Fibroblast of skin of left quadriceps (primary cell): ENCODE results near the gene ACOXL.

Experiments used
- DNase-seq, 2 experiments: peaks; one replicate each; pipeline ENCODE4 v3.0.0-alpha.2; 2013; ENCODE audit warnings: low read depth in 2 of 2

The ACOXL gene

DNA sequence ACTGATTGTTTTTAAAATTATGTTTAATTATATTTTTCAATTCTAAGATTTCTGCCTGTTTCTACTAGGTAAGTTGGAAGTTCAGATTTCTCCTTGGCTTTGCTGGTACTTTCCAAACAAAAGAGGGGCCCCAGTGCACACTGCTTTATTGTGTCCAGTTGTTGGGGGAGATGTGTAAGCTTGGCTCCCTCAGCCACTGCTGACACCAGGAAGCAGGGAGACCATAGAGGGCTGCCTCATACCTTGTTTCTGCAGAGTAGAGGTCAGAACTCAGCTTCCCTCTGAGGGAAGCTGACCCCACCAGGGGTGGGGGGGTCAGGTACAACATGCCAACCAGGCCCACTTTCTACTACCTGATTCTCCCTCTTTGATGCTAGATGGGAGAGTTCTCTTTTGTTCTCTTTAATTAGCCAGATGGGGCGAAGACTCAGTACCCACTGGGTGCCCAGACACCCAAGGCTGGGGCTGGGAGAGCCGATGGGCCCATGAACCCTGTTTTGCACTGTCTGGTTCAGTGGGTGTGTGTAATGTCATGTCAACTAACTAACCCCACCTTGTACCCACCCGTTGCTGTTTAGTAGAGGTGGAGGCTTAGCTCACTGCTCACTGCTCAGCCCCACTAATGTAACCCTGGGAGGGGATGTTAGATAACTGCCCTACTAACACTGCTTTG lies 403.0 kb downstream of the ACOXL start:
- DNase-seq, result no peak

DNA sequence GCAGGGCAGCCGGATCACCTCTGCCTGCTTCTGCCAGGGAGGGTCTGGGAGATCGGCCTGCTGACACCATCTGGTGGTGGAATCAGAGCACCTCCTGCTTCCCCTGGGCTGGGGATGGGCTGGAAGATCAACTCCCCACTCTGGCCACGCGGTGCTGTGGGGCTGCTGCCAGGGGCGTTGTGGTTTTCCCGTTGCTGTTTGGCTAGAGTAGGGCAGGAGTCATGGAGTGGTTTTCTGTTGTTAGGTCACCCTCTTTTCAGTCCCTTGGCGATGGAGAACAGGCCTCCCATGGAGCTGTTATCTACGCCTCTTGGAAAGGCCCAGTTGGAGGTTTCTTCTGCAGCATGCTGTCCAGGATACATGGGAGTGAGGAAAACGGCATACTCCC lies 403.5 kb downstream of the ACOXL start:
- no peak for DNase-seq

DNA sequence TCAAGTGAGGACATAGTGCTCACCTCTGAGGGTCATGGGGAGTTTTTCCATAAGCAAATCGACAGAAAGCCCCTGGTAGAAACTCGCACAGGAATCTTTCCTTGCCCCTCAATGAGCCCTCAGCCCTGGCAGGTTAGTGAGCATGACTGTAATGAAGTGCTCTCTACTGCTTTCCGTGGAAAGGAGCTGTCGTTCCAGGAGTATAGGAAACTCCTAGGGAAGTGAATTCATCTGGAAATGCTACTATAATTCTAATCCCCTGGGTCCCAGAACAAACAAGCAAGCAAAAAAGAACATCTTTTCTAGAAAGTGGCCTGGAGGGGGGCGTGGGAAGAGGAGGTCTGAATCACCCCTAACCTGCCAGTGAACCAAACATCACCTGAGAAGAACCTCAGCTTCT lies 406.5 kb downstream of the ACOXL start:
- DNase-seq, result no peak

DNA sequence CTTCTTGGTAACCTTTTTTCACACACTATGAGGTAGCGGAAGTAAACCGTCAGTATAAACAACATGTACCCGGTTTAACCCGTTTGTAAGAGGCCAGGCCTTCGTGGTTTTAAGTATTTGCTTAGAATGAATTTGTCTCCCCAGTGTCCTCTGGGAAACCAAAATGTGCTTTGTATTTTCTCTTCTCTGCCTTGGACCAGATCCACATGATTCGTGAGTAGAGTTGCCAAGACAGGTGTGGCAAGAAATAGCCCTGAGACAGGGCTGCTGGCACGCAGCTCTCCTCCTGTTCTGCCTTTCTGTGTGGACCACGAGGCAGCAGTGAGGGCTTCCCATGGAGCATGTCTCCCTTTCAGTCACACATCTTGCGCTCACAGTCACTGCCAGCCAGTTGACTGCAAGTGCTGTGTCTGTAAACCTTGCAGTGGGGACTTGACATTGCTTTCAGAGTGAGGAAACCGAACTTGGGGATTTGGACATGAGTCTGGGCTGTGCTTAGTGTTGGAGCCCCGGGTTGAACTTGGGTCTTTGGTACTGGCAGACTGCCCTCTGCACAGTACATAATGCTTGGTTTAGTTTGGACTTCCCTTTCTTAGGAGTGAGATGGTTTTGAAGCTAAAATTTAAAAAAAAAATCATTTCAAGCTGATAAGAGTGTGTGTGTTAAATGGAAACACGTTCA lies 407.4 kb downstream of the ACOXL start:
- no peak for DNase-seq

DNA sequence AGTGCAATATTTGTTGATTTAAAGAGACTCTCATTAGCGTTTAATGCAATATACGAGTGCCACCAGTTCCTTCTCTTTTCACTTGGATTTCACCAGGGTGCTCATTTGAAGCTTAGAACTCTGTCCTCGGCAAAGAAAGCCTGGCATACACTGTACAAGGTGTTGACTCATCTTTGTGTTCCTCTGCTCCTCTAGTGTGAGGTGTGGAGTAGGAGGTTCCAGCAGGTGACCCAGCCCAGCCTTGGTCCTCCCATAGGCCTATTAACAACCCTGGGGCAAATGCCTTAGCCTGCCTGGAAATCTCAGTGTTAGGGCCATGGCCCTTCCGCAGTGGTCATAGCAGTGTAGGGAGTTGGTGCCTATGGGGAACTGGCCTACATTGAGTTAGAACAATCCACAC lies 408.4 kb downstream of the ACOXL start:
- no peak for DNase-seq

DNA sequence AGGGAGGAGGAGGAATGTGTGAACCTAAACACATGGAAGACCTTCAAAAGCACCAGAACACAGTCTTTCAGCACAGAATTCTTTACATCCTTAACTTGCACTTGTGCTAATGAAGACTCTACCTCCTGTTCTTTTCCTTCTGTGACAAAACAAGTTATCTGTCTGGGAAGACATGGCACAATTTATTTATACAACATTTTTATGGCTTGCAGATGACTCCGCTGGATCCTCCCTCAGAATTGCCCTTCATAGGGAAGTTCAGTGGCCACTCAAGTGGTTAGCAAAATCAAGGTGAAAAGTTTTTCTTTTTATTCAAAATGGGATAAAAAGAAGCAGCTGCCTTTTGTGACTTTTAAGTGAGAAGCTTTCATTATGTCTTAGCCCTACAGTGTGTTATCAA lies 409.7 kb downstream of the ACOXL start:
- no peak for DNase-seq

DNA sequence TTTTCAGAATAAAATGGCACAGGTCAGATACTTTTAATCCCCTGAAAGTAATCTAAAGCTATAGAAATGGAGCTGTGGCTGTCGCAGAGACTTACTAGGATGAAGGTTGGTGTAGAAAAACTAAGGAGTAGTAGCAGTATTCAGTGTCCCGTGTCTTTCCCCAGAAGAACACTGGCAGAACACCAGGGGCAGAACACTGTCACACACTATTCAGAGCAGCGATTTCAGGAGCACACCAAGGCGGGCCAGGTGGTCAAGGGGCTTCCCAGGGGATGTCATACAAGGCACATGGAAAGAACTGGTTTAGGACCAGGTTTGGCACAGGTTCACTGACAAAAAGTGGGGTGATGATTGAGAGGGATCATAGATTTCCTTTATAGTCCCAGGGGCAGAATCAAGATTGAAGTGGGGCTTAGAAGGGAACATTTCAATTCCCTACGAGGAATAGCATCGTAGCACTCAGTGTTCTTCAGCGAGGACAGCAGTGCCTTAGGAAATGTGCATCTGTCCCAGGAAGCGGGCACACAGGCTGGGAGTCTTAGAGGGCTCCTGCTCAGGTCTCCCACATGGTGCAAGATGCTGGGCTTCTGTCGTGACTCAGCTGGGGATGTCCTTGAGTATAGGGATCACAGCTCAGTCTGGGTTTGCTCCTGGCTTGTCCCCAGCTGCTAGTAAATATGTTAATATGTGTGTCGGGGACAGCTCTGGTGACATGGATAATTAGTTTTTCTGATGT lies 410.9 kb downstream of the ACOXL start:
- no peak for DNase-seq

DNA sequence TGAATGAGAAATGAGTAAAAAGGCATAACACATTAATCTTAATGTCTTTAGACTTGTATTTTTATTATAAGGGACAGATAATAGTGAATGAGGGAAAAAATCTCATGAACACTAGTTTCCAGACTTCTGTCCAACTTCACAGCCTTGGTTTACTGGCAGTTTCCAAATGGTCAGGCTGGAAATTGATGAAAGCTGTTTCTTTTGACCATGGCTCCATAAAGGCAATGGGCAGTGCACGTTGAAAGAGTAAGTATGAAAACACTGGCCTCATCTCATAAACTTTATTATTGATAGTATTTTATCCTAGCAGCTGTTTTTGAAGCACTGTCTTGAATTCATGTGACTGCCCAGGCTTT lies 411.4 kb downstream of the ACOXL start:
- DNase-seq, result no peak

DNA sequence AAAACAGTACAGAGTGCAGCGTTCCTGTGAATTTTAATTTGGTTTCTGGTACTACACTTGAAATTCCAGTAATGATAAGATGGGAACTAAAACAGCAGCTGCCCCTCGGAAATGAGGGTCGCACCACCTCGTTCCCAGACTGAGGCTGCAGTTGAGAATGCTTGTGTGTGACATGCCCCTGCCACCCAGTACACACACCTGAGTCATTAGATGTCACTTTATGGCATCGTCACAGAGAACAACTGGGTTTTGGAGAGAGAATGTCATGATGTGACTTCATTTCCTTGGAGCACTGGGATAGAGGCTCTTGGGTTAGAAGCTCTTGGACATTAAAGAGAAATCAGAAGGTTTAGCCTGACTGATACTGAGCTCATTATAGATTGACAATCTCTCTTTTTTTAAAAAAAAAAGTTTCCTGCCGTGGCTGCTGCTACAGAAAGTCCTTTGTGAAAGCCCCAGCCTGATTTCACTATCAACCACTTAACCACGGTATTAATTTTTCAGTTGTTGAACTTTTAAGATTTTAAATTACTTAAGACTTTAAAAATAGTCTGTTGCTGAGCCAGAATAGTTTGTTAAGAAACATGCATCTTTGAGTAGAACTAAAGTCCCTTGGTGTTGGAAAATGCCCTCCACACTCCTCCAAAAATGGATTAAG lies 412.9 kb downstream of the ACOXL start:
- no peak for DNase-seq

DNA sequence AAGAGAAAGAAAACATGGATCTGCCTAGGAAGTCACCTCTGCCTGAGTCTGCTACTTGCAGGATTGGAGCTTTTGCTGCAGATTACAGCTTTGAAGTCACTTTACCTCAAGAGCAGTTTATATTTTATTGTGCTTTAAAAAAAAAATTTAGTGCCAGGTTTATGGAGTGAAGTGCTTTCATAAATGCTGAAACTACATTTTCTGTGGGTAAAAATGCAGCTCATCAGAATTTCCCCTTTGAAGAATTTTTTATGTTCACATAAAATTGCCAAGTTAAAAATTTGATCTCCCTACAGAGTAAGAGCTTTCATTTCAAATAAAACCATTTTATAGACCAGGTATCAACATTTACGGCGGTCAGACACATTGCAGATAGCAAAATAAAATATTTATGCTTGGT lies 413.6 kb downstream of the ACOXL start:
- no peak for DNase-seq

DNA sequence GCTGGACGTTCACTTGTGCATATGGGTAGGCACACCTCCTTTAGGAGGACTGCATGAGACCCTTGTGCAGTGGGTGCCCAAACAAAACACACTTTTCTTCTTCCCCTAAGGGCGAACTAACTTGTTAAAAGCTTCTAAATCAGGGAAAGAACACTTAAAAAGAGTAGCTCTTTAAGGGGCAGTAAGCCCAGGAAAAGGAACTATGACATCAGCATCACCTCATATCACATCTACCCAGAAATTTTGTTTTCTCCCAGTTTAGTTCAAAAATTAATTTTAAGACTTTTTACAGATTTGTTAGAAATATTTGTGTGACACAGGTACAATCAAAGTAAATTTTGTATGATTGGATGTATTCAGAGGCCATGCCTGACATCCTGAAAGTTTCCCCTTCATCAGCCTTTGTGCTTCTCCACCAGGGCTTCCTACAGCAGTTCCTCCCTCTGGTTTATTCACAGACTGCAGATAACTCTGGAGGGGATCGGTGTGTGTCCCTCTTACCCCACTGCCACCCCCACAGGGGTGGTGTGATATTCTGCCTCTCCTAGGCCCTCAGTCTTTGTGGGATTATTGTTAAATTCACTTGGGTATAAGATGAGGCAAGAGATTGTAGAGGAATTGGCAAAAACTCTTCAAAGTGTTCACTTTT lies 416.0 kb downstream of the ACOXL start:
- DNase-seq, result no peak

DNA sequence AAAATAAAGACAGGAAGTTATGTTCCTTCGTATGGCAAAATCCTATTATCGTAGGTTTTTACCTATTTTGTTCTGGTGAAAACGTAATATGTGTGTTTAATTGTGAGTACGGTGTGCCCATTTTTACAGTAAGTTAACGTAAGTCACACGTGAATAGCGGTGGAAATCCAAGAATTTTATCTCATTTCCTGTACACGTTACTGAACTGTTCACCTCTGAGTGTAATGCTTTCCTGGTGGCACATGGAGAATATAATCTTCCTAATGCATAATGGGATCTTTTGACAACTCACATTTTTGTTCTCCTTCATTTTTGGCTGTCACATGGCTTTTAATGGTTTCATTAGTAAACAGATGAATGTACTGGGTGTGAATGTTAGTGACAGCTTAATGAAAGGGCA lies 416.6 kb downstream of the ACOXL start:
- DNase-seq, result no peak

DNA sequence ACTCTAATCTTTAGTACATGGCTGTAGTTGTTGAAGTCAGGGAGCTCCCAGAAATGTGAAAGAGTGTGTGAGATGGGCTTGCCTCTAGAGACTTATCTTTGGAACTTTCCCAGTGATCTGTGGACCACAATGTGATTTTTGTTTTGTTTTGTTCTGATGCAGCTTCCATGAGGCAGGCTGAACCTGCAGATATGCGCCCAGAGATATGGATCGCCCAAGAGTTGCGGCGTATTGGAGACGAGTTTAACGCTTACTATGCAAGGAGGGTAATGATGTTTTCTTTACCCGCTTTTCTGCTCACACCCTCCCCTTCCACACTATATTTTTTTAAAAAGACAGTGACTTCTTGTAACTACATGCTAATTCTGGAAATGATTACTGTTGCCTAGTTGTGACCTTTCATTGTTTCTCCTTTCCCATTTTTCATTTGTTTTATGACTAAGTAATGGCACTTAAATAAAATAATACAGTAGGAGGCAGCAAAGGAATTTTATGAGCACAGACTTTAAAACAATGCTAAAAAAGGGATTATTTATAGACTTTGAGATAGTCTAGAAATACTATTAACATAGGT lies 417.6 kb downstream of the ACOXL start:
- no peak for DNase-seq

DNA sequence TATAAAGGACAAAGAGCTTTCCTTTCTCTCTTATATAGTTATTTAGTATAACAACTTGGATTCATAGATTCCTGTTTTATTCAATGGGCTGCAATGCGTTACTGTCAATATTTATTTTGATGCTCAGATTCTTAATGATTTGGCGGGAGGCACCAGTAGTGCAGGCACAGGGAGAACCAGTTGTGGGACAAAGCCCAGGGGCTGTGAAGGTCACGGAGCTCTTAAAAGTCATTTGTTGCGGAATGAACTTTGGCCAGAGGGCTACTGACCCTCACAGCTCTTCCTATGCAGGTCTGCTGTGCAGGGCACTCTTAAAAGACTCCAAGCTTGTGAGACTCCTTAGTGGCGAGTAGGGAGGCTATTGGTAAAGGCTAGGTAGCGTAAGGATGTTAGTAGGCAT lies 422.4 kb downstream of the ACOXL start:
- DNase-seq, result no peak

DNA sequence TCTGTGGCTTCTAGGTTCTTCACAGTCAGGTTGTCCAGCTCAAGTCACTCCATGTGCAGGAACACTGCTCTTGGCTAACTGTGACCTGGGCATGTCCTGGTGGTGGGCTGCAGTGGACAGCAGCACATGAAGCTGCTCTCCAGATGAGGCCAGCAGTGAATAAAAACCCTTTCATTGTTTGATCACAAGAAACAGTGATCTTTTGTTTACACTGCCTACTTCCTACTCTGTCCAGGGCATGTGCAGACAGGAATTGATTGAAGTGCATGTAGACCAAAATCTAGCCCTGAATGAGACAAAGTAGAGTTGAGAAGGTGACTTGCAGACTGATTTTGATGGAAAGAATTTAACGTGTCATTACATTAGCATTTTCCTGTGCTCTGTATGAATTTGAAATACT lies 423.2 kb downstream of the ACOXL start:
- DNase-seq, result no peak

DNA sequence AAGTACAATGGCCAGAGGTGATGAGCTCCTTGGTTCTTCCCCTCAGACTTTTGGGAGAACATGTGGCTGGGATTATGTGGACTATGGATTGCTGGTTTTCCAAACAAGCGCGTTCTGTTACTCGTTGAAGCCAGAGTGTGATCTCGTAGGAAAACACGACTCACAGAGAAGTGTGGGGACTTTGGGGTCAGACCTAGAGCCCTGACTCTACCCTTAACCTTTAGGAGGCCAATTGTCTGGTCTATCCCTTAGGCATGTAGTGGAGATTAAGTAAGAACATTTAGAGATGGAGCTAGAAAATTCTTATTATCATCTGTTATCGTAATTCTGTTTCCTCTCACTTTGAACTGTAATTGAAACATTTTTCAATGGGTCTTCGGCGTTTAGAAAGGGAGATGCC lies 424.2 kb downstream of the ACOXL start:
- DNase-seq, result no peak

DNA sequence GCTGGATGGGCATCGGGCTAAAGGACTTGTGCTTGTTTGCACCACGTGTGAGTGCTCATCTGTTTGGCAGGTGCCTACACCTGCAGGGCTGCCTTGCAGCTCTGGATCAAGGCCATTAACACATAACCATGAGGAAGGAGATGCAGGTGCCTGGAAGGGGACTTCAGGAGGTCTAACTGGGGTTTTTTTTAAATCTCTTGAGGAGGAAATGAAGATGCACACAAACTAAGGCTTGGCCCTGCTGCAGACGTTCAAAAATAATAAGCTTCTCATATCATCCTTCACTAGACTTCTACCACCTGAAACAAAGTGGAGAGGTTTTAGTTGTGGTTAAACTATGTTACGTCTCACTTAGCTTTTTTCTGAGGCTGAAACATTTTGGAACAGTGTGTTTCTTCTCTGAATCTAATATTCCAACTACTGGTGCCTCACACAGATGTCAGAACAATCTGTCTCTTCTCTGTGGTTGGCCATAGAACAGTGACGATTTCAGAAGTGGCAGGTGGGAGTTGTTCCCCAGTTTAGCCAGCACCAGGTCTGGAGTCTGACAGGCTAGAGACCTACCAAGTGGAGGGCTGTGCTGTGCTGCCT lies 424.8 kb downstream of the ACOXL start:
- no peak for DNase-seq

DNA sequence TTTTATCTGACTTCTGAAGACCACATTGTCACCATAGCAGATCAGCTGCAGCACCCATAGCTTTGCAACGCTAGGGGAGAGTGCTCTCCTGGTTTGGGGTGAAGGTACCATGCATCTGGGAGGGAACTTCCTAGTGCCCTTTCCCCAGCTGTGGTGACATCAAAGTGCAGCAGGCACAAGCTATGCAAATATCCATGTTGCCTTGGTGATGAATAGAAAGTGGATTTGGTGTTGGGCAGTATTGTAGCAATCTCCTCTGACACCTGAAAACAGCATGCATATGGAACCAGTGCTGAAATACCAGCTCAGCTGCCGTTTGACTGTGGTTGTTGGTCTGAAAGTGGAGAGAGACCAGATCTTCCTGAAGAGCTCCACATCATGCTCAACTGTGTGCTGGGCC lies 425.4 kb downstream of the ACOXL start:
- DNase-seq, result no peak

DNA sequence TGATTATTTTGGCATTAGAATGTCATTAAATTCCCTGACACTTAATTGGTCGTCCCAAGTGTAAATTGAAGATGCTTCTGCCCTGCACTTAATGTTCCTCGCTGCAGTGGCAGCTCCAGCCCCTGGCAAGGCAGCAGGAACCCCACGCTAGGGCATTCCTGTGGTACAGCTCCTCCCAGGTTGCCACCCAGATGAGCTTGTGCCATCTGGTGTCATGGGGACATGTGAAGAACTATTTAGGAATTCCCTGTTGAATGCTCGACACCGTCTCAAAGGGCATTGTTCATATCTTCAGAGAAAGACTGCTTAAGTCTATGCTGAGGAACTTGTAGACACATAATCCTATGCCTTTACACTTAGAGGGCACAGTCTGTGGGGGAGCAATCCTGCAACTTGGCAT lies 427.3 kb downstream of the ACOXL start:
- no peak for DNase-seq

DNA sequence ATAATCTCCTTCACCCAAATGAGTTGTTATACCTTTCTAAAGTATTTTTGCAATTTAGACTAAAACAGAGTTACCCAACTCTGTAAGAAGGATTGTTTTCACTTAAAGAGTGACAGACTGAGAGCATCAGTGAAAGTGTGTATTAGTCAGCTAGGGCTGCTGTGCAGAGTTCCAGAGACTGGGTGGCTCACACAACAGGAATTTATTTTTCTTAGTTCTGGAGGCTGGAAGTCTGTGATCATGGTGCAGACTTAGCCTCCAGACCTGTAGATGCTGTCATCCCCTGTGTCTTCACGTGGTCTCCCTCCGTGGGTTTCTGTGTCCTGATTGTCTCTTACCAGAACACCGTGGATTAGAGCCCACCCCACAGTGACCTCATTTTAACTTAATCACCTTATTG lies 428.4 kb downstream of the ACOXL start:
- peak; percentile 63 to 68 for DNase-seq

DNA sequence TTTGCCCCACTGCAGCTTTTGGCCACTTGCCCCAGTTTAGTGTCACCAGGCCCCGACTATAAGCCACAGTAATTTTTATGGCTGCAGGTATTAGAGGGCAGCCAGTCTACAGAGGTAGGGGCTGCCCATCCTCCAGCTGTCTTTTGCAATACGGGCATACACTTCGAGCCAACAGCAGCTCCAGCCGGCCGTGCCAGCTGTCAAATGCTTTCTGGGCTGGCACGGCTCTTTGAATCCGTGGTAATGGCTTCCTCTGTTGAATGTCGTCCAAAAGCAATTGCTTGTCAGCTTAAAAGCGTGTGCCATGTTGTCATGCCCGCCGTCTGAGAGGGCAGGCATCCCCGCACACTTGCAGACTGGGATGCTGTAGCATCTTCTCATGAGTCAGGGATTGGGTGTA lies 429.6 kb downstream of the ACOXL start:
- no peak for DNase-seq
